ENCODE results near the gene TNNC1.

TNNC1 gene

GRCh38 chr3:52452570-52453221 lies 1.1 kb downstream of the TNNC1 start:
- ATAC-seq: no peak
- TF ChIP-seq ISL1 (CRISPR knock-in tag; IDR thresholded peaks at IDR 0.05) (no peak), GLIS3 (CRISPR knock-in tag; IDR thresholded peaks at IDR 0.05) (no peak), TCF4 (CRISPR knock-in tag; IDR thresholded peaks at IDR 0.05; ENCODE audit: borderline replicate concordance) (no peak), ESRRG (CRISPR knock-in tag; IDR thresholded peaks at IDR 0.05) (no peak), ZNF8 (CRISPR knock-in tag; IDR thresholded peaks at IDR 0.05) (no peak), POU6F1 (CRISPR knock-in tag; IDR thresholded peaks at IDR 0.05; ENCODE audit: borderline replicate concordance, low read depth) (no peak), SNAI2 (CRISPR knock-in tag; IDR thresholded peaks at IDR 0.05) (no peak)
- TF ChIP-seq, protein P1, sequence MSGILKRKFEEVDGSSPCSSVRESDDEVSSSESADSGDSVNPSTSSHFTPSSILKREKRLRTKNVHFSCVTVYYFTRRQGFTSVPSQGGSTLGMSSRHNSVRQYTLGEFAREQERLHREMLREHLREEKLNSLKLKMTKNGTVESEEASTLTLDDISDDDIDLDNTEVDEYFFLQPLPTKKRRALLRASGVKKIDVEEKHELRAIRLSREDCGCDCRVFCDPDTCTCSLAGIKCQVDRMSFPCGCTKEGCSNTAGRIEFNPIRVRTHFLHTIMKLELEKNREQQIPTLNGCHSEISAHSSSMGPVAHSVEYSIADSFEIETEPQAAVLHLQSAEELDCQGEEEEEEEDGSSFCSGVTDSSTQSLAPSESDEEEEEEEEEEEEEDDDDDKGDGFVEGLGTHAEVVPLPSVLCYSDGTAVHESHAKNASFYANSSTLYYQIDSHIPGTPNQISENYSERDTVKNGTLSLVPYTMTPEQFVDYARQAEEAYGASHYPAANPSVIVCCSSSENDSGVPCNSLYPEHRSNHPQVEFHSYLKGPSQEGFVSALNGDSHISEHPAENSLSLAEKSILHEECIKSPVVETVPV (CRISPR knock-in tag; IDR thresholded peaks at IDR 0.05): no peak

DNA sequence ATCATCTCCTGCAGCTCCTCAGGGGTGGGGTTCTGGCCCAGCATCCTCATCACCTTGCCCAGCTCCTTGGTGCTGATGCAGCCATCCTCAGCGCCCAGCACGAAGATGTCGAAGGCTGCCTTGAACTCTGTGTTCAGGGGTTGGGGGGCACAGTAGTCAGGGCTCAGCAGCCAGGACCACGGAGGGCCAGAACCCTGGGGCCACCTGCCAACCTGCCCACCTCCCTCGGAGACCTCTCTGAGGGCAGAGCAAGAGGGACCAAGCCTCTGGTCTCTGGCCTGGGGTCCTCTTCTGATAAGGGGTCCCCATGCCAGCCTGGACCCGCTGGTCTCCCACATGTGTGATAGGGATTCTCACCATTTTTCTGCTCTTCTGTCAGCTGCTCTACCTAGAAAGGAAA lies 1.7 kb downstream of the TNNC1 start:
- TF ChIP-seq, protein P2, sequence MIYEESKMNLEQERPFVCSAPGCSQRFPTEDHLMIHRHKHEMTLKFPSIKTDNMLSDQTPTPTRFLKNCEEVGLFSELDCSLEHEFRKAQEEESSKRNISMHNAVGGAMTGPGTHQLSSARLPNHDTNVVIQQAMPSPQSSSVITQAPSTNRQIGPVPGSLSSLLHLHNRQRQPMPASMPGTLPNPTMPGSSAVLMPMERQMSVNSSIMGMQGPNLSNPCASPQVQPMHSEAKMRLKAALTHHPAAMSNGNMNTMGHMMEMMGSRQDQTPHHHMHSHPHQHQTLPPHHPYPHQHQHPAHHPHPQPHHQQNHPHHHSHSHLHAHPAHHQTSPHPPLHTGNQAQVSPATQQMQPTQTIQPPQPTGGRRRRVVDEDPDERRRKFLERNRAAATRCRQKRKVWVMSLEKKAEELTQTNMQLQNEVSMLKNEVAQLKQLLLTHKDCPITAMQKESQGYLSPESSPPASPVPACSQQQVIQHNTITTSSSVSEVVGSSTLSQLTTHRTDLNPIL (CRISPR knock-in tag; IDR thresholded peaks at IDR 0.05; ENCODE audit: low read depth): no peak
- no peak for TF ChIP-seq ZNF8 (CRISPR knock-in tag; IDR thresholded peaks at IDR 0.05)
- no peak for TF ChIP-seq ZC3H10 (CRISPR knock-in tag; IDR thresholded peaks at IDR 0.05)
- no peak for TF ChIP-seq ARNTL (CRISPR knock-in tag; IDR thresholded peaks at IDR 0.05; ENCODE audit: borderline replicate concordance, low read depth)
- no peak for TF ChIP-seq BACH2 (CRISPR knock-in tag; IDR thresholded peaks at IDR 0.05; ENCODE audit: borderline replicate concordance)
- TF ChIP-seq ISL1 (CRISPR knock-in tag; IDR thresholded peaks at IDR 0.05): no peak
- TF ChIP-seq GLIS3 (CRISPR knock-in tag; IDR thresholded peaks at IDR 0.05): no peak
- TF ChIP-seq, protein P1 (CRISPR knock-in tag; IDR thresholded peaks at IDR 0.05): no peak
- TF ChIP-seq TOX (CRISPR knock-in tag; IDR thresholded peaks at IDR 0.05; ENCODE audit: borderline replicate concordance): no peak
- no peak for TF ChIP-seq ZNF565 (CRISPR knock-in tag; conservative IDR thresholded peaks at IDR 0.05; ENCODE audit: low read depth)
- ATAC-seq: no peak

- no peak for ATAC-seq
- TF ChIP-seq TCF4 (CRISPR knock-in tag; IDR thresholded peaks at IDR 0.05; ENCODE audit: borderline replicate concordance): no peak
- TF ChIP-seq, protein P2 (CRISPR knock-in tag; IDR thresholded peaks at IDR 0.05; ENCODE audit: low read depth): no peak
- TF ChIP-seq BACH2 (CRISPR knock-in tag; IDR thresholded peaks at IDR 0.05; ENCODE audit: borderline replicate concordance): no peak
- no peak for TF ChIP-seq ZNF565 (CRISPR knock-in tag; conservative IDR thresholded peaks at IDR 0.05; ENCODE audit: low read depth)
- TF ChIP-seq ZC3H10 (CRISPR knock-in tag; IDR thresholded peaks at IDR 0.05): no peak
- TF ChIP-seq ZNF70 (CRISPR knock-in tag; IDR thresholded peaks at IDR 0.05): no peak
- TF ChIP-seq, protein P1 (CRISPR knock-in tag; IDR thresholded peaks at IDR 0.05): no peak
- TF ChIP-seq TOX (CRISPR knock-in tag; IDR thresholded peaks at IDR 0.05; ENCODE audit: borderline replicate concordance): no peak
- TF ChIP-seq POU6F1 (CRISPR knock-in tag; IDR thresholded peaks at IDR 0.05; ENCODE audit: borderline replicate concordance, low read depth): no peak
- TF ChIP-seq, protein P3, sequence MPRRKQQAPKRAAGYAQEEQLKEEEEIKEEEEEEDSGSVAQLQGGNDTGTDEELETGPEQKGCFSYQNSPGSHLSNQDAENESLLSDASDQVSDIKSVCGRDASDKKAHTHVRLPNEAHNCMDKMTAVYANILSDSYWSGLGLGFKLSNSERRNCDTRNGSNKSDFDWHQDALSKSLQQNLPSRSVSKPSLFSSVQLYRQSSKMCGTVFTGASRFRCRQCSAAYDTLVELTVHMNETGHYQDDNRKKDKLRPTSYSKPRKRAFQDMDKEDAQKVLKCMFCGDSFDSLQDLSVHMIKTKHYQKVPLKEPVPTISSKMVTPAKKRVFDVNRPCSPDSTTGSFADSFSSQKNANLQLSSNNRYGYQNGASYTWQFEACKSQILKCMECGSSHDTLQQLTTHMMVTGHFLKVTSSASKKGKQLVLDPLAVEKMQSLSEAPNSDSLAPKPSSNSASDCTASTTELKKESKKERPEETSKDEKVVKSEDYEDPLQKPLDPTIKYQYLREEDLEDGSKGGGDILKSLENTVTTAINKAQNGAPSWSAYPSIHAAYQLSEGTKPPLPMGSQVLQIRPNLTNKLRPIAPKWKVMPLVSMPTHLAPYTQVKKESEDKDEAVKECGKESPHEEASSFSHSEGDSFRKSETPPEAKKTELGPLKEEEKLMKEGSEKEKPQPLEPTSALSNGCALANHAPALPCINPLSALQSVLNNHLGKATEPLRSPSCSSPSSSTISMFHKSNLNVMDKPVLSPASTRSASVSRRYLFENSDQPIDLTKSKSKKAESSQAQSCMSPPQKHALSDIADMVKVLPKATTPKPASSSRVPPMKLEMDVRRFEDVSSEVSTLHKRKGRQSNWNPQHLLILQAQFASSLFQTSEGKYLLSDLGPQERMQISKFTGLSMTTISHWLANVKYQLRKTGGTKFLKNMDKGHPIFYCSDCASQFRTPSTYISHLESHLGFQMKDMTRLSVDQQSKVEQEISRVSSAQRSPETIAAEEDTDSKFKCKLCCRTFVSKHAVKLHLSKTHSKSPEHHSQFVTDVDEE (CRISPR knock-in tag; IDR thresholded peaks at IDR 0.05): no peak
- TF ChIP-seq ZNF8 (CRISPR knock-in tag; IDR thresholded peaks at IDR 0.05): no peak
- no peak for TF ChIP-seq ESRRG (CRISPR knock-in tag; IDR thresholded peaks at IDR 0.05)
- TF ChIP-seq PPARA (CRISPR knock-in tag; IDR thresholded peaks at IDR 0.05; ENCODE audit: borderline replicate concordance): no peak
- no peak for TF ChIP-seq ZFP3 (CRISPR knock-in tag; IDR thresholded peaks at IDR 0.05)
Observed at GRCh38 chr3:52451237-52452083, 2.4 kb downstream of the TNNC1 start.
